HG03064 (cell line): ENCODE measurements around the gene ABHD4.
"Not testable (repeated sequence)": the region's sequence is repeated elsewhere in the genome, so short reads cannot be mapped to it uniquely, and the experiment has no call there.

Experiments
- ATAC-seq: cut with Tn5 transposase; IDR thresholded peaks from one replicate; pipeline ENCODE4 v1.9.1; 2021; ENCODE audit warnings: low read depth; ENCODE audit not compliant: unreplicated experiment

The ABHD4 gene

DNA sequence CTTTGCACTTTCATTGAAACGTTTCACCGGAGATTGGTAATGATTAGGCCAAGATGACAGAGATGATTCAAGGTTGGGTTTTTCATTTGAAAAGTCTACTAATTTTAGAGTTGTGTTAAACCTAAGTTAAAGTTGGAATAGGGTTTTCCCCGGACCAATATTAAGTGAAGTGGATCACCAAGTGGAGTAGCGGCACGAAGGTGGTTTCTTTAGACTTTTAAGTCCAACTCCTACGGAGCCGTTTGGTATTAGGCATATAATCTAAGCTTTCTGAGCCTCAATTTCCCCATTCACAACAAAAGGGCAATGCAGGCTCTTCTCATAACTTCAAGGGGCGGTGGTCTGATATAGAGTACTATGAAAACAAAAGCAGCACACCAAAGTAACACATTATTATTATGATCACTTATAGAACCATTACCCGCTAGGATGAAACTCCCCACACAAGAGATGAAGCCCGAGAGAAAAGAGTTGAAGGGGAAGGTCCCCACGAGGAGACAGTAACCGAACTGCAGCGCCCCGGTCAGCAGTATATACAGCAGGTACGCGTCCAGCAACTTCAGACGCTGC lies 9.5 kb upstream of the ABHD4 start:
- no peak for ATAC-seq

DNA sequence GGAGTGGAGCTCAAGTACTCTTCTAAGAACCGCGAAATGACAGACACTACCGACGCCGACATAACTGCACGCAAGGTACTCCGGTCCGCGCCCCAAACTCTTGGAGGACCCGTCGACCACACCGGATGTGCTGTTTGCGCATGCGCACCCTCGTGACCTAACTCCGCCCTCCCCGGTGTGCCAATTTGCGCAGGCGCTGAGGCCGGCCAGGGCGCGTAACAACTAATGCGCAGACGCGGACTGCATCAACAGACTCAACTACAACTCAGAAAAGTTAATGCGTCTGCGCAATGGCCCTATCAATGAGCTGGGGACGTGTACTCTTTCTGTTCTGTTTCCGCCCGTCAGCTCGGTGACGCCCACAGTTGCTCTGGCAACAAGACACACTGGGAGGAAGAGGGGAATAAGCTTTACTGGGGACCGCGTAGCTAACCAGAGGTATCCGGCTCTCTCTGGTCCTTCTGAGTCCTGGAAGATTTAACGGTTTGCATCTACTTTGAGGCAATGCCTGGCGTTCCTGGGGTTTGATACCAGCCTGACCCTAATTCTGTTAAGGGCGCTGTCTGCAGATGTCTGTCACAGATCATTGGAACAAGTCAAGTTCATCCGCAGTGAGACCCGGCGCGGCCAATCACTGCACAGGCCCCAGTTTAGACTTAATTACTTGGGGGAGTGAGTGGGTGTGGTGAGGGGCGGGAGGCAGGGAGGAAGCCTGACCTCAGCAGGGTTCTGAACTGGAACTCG lies 8.8 kb upstream of the ABHD4 start, which contains the start of gene DAD1:
DAD1 (minus strand) TSS at position 129 of the 744 bp plus-strand sequence; CDS start at position 62, 67 bp downstream.
- ATAC-seq, result peak; percentile 91

DNA sequence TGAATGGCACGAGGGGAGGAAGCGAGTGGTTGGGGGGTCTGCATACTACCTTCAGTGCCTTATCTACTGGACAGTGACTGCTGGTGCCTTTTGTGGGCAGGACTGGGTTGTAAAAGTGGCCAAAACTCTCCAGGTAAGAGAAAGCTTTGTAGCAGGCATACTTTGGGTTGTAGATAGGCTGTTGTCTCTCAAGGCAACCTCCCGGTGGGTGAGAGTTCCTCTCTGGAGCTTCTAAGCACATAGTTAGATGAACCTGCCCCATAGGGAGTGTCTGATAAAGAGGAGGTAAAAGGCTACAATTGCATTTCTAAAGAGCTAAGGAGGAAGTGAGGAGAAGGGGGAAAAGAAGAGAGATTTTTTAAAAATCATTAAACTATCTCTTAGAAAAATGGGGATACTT lies 4.9 kb upstream of the ABHD4 start:
- ATAC-seq, result no peak

DNA sequence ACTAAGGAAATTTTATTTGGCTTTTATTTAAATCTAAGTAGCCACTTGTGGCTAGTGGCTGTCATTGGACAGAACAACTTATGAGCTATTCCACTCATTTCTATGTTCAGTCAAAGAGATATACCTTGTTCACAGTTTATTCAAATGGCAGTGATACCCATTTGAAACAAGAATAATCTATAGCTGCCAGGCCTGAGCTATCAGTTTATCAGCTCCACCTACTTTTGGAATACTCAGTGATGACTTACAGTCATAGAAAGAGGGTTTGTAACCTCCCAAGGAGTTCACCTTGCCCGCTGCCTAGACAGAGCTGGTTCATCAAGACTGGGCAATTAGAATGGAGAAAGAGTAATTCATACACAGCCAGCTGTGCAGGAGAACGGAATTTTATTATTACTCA lies 4.5 kb upstream of the ABHD4 start:
- ATAC-seq, result no peak

DNA sequence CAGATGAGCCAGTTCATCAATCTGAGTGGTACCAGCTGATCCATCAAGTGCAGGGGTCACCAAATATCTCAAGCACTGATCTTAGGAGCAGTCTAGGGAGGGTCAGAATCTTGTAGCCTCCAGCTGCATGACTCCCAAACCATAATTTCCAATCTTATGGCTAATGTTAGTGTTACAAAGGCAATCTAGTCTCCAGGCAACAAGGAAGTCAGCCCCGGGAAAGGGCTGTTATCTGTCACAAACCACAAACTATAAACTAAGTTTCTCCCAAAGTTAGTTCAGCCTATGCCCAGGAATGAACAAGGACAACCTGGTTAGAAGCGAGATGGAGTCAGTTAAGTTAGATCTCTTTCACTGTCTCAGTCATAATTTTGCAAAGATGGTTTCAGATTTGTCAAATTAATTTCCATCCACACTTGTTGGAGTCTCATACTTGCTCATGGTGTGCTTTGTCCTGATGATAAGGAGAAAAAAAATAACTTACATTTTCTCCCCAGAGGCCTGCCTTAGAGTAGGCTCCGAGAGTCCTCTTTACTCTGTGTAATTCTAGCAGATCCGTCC lies 3.9 kb upstream of the ABHD4 start:
- ATAC-seq, result no peak

DNA sequence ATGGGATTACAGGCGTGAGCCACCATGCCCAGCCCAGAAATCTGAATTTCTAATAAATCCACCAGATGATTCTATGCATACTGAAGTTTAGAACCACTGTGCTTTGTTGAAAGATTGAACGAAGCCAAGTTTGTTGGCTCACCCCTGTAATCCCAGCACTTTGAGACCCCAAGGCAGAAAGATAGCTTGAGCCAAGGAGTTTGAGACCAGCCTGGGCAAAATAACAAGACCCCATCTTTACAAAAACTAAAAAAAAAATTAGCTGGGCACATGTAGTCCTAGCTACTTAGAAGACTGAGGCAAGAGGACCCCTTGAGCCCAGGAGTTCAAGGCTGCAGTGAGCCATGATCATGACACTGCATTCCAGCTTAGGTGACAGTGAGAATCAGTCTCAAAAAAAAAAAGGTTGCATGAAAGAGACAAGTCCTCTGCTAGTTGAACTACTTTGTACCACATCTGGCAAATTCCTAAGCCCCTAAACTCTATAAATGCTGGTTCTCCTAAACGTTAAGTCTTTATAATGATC lies 1.7 kb upstream of the ABHD4 start:
- ATAC-seq, result no peak

DNA sequence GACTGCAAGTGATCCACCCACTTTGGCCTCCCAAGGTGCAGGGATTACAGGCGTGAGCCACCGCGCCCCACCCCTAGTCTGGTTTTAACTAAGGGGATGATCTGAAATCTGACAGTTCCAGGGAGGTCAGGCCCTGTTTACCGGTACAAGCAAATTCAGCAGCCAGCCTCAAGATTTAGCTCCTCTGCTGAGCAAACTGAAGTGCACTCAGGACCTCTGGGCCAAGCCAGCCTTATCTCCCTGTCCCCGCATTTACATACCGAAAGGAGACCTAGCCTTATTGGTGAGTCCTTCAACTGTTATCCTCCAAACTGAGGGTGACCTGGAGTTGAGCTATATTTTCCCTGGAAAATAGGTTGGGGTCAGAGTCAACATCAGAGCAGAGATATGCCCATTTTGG lies 835 bp upstream of the ABHD4 start:
- ATAC-seq, result no peak

DNA sequence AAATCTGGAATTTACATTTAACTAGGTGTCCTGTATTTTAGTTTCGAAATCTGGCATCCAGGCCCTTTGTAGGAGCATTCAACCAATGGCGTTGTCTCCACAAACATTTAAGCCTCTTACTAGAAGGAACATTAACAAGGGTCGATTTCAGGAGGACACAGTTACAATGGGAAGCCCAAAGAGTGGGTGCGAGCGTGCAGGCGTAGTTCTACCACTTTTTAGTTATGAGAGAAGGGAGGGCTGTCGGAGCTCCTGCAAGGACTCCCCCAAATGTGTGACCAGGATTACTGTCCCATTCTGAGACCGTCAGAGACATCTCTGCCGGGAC lies 365 bp upstream of the ABHD4 start:
- ATAC-seq, result peak; percentile 30

DNA sequence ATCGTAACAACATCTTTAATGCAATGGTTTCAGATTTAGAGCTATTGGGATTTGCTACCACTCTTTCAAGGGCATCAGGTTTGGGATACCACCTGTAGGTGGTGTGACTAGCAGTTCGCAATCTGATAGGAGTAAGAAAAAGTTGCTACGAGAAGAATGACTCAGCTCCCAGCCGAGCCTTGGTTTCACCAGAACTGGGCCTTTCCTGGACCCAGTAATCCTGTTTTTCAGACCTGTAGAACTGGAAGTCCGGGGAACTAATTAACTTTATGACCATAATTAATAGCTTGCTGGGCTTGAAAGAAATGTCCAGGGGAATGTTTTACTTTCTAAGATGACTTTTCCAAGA lies 770 bp downstream of the ABHD4 start:
- ATAC-seq, result no peak

DNA sequence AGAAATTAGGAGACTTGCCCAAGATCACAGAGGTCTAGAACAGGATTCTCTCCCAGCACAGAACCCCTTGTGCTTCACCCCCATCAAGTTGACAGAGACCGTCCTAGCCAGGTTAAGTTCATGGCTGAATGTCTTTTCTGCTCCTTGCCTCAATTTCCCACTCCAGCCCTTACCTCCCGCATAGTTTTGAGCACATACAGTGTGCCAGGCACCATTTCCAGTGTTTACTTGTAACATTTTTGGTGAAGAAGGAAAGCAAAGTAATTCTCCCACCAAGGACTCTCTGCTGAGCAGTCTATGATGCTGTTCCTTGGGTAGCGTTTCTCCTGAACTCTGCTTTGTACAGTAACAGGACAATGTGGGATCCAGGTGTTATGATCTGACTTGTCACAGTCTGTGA lies 1.2 kb downstream of the ABHD4 start:
- ATAC-seq, result no peak

DNA sequence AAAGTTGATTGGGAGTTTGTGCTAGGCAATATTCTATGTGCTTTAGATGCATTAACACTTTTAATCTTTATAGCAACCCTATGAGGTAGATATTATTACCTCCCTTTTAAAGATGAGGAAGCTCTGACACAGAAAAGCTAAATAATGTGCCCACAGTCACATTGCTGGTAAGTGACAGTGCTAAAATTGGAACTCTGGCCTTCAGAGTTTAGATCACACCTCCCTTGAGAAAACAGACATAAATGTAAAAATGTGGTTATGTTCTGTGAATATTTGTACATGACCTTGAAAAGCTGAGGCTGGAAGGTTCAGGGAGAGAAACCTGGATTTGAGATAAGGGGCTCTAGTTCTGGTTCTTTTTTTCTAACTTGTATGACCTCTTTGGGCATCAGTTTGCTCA lies 1.9 kb downstream of the ABHD4 start:
- no peak for ATAC-seq

DNA sequence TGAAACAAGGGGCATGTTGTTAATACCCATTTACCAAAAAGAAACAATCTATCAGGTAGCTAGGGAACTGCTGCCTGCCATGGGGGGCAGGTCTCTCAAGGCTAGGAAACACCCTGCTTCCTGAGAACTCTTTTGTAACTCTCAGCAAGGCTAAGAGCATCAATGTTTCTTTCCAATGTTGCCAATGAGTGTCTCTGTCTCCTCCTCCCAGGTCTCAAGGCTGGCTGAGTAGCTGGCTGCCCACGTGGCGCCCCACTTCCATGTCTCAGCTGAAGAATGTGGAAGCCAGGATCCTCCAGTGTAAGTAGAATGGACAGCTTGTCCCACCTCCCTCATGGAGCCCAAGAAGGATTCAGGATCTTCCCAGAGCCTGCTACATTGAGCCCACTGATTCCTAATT lies 3.4 kb downstream of the ABHD4 start:
- no peak for ATAC-seq

DNA sequence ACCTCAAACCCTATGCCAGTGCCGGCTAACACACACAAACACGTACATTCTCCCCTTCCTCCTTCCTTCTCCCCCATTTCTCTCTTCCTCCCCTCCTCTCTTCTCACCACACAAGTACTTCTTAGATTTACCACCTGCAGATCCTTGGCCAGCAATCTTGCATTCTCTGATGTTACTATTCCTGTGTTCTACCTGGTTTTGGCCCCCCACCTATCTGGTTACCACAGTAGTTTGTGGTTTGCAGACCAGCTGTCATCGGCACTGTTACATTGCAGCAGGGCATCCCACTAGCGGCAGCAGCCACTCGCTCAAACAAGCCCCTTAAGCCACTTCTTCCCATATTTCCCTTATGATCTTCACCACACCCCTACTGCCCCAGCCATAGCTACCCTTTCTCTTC lies 3.9 kb downstream of the ABHD4 start:
- ATAC-seq, result no peak

DNA sequence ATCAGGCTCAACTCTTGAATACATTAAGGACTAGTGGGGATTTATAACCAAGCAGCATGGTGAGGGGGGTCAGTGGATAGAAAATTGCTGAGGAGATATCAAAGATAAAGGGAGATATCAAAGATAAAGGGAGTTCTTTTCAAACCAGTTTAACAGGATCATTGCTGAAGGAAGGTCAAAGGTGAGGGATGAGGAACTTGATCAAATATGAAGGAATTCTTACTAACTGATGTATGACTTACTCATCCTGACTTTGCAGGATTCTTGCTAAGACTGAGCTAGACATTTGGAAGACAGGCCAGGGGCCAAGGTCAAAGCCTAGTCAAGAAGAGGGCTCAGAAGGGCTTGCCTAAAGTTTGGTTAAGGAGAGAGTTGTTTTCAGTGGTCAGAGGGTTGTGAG lies 4.8 kb downstream of the ABHD4 start:
- ATAC-seq, result no peak

DNA sequence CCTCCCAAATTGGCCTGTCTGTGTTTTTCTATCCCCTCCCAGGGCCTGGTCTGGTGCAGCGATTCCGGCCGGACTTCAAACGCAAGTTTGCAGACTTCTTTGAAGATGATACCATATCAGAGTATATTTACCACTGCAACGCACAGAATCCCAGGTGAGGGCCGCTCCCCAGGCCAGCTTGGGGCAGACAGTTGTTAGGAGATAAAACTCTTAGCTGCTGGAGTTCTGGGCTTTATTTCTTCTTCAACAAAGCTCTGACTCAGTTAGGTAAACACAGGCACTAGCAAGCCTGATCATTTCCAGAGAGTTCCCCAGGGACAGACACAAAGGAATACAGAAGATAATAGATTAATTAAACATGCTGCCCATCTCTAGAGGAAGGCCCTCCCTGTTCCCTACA lies 8.3 kb downstream of the ABHD4 start:
- no peak for ATAC-seq

DNA sequence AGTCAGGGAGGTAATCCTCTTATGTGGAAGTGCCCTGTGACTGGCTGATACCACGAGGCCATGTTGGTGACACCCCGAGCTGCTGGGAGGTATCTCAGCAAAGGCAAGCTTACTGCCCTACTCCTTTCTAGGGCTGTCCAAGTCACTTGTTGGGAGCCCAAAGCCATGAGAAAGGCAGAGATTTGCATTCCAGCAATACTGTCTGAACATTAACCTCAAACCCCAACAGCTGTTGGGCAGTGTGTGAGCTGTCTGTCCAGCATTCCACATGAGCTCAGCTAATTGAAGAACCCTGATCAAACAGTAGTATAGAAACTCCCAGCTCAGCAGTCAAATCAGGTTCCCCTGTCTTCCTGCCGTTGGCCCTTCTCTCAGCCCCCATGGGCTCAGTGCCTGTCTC lies 9.2 kb downstream of the ABHD4 start:
- ATAC-seq, result no peak

DNA sequence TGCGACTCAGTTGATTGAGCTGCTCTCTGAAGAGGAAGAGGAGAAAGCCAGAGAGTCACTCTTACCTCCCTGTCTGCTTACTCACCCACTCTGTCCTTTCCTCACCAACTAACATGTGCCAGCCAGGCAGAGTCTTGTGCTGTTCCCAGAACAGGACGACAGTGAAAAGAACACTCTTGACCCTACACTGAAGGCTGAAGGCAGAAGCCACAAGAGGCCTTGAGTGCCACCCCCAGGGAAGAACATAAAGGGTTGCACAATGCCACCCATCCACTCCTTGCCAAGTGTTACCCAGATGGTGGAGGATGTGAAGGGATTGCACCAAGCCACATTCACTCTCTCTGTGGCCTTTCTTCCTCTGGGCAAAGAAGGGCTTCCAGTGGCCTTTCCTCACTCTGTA lies 12.8 kb downstream of the ABHD4 start:
- no peak for ATAC-seq

DNA sequence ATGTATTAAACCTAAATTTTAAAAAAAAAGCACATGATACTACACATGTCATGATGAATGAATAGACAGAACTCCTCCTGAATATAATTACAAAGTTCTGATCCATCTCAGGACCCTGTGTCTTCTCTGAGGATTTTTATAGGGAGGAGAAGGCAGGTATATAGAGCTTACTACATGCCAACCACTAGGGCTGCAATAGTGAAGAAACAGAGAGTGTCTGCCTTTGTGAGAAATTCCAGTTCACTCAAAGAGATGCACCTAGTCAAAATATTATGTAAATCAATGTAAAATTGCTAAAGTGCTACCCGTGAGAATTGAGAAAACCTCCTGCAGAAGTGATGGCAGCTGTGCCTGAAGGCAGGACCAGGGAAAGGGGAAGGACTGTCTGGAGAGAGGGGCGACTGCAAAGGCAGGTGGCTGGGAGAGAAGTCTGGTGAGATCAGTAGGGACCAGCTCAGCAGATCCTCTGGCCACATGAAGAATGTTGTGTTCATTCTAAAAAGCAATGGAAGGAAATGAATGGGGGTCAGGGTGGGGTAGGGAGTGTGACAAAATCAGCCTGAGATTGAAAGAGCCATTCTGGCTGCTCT lies 15.1 kb downstream of the ABHD4 start:
- no peak for ATAC-seq

DNA sequence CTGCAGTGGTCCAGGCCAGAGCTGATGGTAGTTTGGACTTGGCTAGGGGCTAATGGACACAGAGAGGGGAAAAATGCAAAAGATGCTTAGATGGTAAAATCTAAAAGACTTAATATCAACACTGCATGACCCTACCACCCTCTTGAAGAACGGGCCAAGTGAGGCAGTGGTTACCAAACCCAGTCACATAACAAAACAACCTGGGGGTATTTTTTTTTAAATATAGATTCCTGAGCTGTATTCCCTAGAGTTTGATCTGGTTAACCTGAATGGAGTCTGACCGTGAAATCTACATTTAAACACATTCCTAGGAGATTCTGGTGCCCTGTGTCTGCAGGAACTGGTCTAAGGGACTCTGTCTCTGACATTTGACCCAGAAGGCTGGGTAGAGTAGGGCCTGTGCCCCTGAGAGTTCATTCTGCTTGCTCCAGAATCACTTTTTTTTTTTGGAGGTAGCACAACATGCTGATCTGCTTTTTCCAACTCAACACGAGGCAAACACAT lies 15.7 kb downstream of the ABHD4 start:
- no peak for ATAC-seq

DNA sequence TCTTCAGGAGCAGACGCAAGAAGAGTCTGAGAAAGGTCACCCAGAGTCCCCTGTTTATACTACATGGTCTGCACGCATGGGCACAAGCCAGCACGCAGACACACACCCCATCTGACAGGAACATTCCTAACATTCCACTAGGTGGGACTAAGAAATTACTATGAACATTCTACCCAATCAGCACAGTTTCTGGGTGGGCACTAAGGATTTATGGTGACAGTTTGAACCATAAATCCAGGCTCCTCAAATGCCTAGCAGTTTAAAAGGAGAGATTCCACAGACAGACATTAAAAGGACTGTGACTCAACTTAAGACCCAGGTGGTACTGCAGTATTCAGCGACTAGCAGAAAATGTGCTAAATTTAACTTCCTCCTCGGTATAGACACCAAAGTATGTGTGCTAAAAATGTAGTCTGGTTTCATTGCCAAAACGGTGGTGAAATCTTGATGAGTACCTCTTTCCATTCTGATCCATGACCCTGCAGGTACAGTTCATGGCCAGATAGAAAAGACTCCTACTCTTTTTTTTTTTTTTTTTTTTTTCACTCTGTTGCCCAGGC lies 16.2 kb downstream of the ABHD4 start:
- no peak for ATAC-seq

DNA sequence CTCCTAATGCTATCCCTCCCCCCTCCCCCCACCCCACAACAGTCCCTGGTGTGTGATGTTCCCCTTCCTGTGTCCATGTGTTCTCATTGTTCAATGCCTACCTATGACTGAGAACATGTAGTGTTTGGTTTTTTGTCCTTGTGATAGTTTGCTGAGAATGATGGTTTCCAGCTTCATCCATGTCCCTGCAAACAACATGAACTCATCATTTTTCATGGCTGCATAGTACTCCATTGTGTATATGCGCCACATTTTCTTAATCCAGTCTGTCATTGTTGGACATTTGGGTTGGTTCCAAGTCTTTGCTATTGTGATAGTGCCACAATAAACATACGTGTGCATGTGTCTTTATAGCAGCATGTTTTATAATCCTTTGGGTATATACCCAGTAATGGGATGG lies 17.7 kb downstream of the ABHD4 start:
- not testable (repeated sequence) for ATAC-seq
